ENCODE results near the gene PILRA.
"Not testable (repeated sequence)": the region's sequence is repeated elsewhere in the genome, so short reads cannot be mapped to it uniquely, and the experiment has no call there.

PILRA gene

DNA sequence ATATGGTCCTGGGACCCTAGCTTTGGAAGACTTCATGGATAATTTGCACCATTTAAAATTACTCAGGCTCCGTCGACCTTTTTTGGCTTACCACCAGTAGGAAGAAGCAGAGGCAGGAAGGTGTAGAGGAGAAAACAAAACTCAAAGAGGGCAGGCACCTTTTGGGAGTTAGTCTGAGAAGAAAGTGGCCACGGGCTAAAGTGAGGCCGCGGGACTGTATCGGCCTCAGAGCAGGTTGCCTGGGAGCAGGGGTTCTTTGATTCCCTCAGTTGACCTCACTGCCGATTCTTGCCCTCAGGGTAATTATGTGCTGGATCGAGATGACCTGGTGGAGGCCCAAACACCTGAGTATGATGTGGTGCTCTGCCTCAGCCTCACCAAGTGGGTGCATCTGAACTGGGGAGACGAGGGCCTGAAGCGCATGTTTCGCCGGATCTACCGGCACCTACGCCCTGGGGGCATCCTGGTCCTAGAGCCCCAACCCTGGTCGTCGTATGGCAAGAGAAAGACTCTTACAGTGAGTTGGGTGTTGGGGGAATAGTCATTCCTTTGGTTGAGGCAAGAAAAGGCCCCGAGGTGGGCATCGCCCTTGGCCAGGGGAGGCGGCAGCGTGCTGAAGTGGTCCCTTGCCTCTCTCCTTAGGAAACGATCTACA, 59.5 kb downstream of the PILRA start:
- in situ Hi-C loops (cut with MboI; ENCODE audit: low sequenced_read_pairs), result no loop called here

- in situ Hi-C loops (cut with MboI; ENCODE audit: low sequenced_read_pairs), result no loop called here
Measured at GRCh38 chr7:100433276-100433591, 59.9 kb downstream of the PILRA start.

GRCh38 chr7:100433592-100434296, 60.5 kb downstream of the PILRA start:
- in situ Hi-C loops (cut with MboI; ENCODE audit: low sequenced_read_pairs), result no loop called here

DNA sequence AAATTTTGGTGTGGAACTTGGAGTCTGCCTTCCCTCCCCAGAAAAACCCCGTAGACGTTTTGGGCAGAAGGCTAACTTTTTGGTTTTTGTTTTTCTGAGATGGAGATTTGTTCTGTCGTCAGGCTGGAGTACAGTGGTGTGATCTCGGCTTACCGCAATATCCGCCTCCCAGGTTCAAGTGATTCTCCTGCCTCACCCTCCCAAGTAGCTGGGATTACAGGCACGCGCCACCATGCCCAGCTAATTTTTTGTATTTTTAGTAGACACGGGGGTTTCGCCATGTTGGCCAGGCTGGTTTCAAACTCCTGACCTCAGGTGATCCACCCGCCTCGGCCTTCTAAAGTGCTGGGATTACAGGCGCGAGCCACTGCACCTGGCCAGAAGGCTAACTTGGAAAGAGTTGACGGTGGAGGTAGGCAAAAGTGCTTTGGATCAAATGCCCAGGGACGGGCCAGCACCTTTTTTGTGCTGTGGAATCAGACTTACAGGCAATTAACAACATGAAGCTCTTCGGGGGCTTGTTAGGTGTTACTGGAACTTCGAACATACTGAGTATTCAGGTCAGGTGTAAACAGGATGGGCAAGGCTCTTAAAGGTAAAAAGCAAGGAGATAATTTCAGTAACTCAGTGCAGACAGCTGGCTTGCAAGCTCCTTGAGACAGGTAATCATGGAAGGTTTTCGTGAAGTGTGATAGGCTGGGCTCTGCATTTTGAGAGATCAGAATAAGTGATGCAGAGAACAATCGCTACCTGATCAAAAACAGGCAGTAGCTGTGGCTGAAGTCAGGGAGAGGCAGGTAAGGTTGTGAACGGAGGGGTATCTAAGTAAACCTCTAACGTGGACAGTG, 61.2 kb downstream of the PILRA start:
- in situ Hi-C loops (cut with MboI; ENCODE audit: low sequenced_read_pairs), result no loop called here

- in situ Hi-C loops (cut with MboI; ENCODE audit: low sequenced_read_pairs), result no loop called here
Measured at GRCh38 chr7:100435401-100436304, 62.4 kb downstream of the PILRA start.

DNA sequence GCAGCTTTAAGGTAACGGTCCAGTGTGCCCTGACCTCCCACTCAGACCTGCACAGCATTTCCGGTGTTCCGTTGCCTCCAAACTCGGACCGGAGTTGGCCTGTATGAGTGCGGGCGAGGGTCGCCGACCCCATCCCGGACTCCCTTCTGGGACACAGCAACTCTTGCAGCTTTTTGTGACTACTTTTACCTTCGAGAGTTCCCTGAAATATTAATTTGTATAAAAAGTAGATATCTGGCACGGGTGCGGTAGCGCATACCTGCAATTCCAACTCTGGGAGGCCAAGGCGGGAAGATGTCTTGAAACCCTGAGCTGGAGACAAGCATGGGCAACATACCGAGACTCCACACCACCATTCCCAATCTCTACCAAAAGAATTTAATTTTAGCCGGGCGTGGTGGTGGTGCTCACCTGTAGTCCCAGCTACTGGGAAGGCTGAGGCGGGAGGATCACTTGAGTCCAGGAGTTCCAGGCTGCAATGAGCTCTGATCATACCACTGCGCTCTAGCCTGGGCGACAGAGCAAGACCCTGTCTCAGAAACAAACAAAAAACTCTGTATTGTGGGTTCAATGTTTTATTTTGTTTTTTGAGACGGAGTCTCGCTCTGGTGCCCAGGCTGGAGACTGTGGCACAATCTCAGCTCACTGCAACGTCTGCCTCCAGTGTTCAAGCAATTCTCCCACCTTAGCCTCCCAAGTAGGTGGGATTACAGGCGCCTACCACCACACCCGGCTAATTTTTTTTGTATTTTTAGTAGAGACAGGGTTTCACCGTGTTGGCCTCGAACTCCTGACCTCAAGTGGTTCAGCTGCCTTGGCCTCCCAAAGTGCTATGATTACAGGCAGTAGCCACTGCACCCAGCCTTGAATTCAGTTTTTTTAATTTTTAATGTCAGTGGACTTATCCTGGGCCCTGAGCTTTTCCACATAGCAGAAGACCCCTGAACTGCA, 64.1 kb downstream of the PILRA start:
- in situ Hi-C loops (cut with MboI; ENCODE audit: low sequenced_read_pairs), result no loop called here

- in situ Hi-C loops (cut with MboI; ENCODE audit: low sequenced_read_pairs), result no loop called here
Measured at GRCh38 chr7:100438172-100438571, 64.9 kb downstream of the PILRA start.

DNA sequence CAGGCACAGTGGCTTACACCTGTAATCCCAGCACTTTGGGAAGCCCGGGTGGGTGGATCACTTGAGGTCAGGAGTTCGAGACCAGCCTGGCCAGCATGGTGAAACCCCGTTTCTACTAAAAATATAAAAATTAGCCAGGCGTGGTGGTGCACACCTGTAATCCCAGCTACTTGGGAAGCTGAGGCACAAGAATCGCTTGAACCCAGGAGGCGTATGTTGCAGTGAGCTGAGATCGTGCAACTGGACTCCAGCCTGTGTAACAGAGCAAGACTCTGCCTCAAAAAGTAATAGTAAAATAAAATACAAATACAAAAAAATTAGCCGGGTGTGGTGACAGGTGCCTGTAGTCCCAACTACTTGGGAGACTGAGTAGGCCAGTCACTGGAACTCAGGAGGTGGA, 65.4 kb downstream of the PILRA start:
- in situ Hi-C loops (cut with MboI; ENCODE audit: low sequenced_read_pairs), result not testable (repeated sequence)

GRCh38 chr7:100439244-100439643, 66.0 kb downstream of the PILRA start:
- in situ Hi-C loops (cut with MboI; ENCODE audit: low sequenced_read_pairs), result not testable (repeated sequence)

GRCh38 chr7:100441641-100442535, 68.6 kb downstream of the PILRA start:
- in situ Hi-C loops (cut with MboI; ENCODE audit: low sequenced_read_pairs), result no loop called here

- in situ Hi-C loops (cut with MboI; ENCODE audit: low sequenced_read_pairs), result no loop called here
Measured at GRCh38 chr7:100443096-100443840, 70.0 kb downstream of the PILRA start.

GRCh38 chr7:100444311-100445278, 71.3 kb downstream of the PILRA start:
- in situ Hi-C loops (cut with MboI; ENCODE audit: low sequenced_read_pairs), result no loop called here

- in situ Hi-C loops (cut with MboI; ENCODE audit: low sequenced_read_pairs), result no loop called here
Measured at GRCh38 chr7:100446040-100446439, 72.8 kb downstream of the PILRA start.

DNA sequence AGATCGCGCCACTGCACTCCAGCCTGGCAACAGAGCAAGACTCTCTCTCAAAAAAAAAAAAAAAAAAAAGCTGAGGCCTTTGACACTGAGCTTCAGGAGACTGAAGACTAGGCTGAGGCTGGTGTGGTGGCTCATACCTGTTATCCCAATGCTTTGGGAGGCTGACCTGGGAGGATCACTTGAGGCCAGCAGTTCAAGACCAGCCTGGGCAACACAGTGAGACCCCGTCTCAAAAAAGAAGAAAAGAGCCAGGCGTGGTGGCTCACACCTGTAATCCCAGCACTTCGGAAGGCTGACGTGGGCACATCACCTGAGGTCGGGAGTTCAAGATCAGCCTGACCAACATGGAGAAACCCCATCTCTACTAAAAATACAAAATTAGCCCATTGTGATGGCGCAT, 74.1 kb downstream of the PILRA start:
- in situ Hi-C loops (cut with MboI; ENCODE audit: low sequenced_read_pairs), result not testable (repeated sequence)

GRCh38 chr7:100449190-100449795, 76.0 kb downstream of the PILRA start:
- in situ Hi-C loops (cut with MboI; ENCODE audit: low sequenced_read_pairs), result no loop called here

All from HL-60/S4 (cell line).